HCT116 (cell line): ENCODE results near the gene SMC6. TPM values are rescaled to one million over a fixed set of nuclear protein-coding genes. Genes with fewer than 3 reads are reported as not detected.

Source experiments
- ATAC-seq: fragments of 200-7000 bp; cut with Tn5 transposase; 2 replicates; pipeline ENCODE4 v1.9.1; 2020; ENCODE audit warnings: mild to moderate bottlenecking, moderate library complexity
- Bru-seq: library from RNA; stranded (reverse); fragments of 400-500 nt; gene quantifications from one replicate; lab custom pipeline; 2021; lab: Mats Ljungman, UMichigan
- BruChase-seq, 2 experiments: library from RNA; stranded (reverse); fragments of 400-500 nt; gene quantifications; one replicate each; lab custom pipeline; 2021; lab: Mats Ljungman, UMichigan
- BruUV-seq: library from RNA; stranded (reverse); fragments of 400-500 nt; replicated peaks from 2 replicates; lab custom pipeline; 2021; lab: Mats Ljungman, UMichigan
- CTCF ChIA-PET: fragments of 300-600 bp; sonication (Branson Sonifier 250); formaldehyde crosslinking; loops from one replicate; lab custom pipeline; 2021; ENCODE audit warnings: antibody characterized with exemption; lab: Charles Lee
- POLR2A ChIA-PET: fragments of 300-600, 350-600 bp; sonication (Branson Sonifier 250); formaldehyde crosslinking; loops from one replicate; lab custom pipeline; 2021; ENCODE audit warnings: antibody characterized with exemption; lab: Charles Lee
- RAD21 ChIA-PET, 2 experiments: fragments of 300-600 bp; sonication (Branson Sonifier 250); formaldehyde crosslinking; loops; one replicate each; lab custom pipeline; 2023; ENCODE audit warnings: low total read pairs in 2 of 2; ENCODE audit not compliant: uncharacterized antibody in 2 of 2, unreplicated experiment in 2 of 2, low non-redundant PET in 1 of 2; lab: Charles Lee
- DNase-seq: peaks from one replicate; pipeline ENCODE4 v3.0.0-alpha.2; 2010; ENCODE audit warnings: low read depth, low spot score
- H2AFZ ChIP-seq: fragments of 200-600 bp; shearing (Covaris generic), sonication (generic); 2 replicates; pipeline ENCODE4 v1.6.1; 2017; ENCODE audit warnings: low read depth, mixed run types, mixed read lengths, antibody characterized with exemption, low read length; ENCODE audit not compliant: poor library complexity, severe bottlenecking
- H3K27ac ChIP-seq: 2 replicates; pipeline ENCODE4 v1.5.1; 2012; ENCODE audit warnings: low read depth, low read length
- H3K27me3 ChIP-seq: fragments of 200-600 bp; sonication (generic); 2 replicates; pipeline ENCODE4 v1.6.1; 2016; ENCODE audit warnings: mixed run types, low read length, mixed read lengths; ENCODE audit not compliant: insufficient read depth
- H3K36me3 ChIP-seq, 2 experiments: fragments of 200-500 bp in 1 of 2; fragments of 200-600 bp in 1 of 2; sonication (Bioruptor generic) in 1 of 2; sonication (generic) in 1 of 2; 2 replicates each; pipeline versions ENCODE4 v1.5.1 to v1.6.1; 2014 to 2016; ENCODE audit warnings: low read length in 2 of 2, inconsistent platforms in 1 of 2, mixed read lengths in 1 of 2, mixed run types in 1 of 2; ENCODE audit not compliant: insufficient read depth in 2 of 2, control insufficient read depth in 1 of 2
- H3K4me1 ChIP-seq, 2 experiments: fragments of 200-600 bp in 1 of 2; sonication (generic) in 1 of 2; 2 replicates each; pipeline versions ENCODE4 v1.5.1 to v1.6.1; 2012 to 2017; ENCODE audit warnings: low read length in 2 of 2, inconsistent platforms in 1 of 2, mild to moderate bottlenecking in 1 of 2, mixed read lengths in 1 of 2, mixed run types in 1 of 2, moderate library complexity in 1 of 2; ENCODE audit not compliant: insufficient read depth in 2 of 2, control insufficient read depth in 1 of 2
- H3K4me2 ChIP-seq: fragments of 200-600 bp; sonication (generic); 2 replicates; pipeline ENCODE4 v1.6.1; 2017; ENCODE audit warnings: mixed run types, low read length, mixed read lengths
- H3K4me3 ChIP-seq, 2 experiments: fragments of 200-600 bp in 1 of 2; sonication (generic) in 1 of 2; replicated peaks in 1 of 2; 2 replicates each; pipeline ENCODE4 v1.5.1; 2011 to 2016; ENCODE audit warnings: low read length in 2 of 2, control low read depth in 1 of 2, low read depth in 1 of 2, mild to moderate bottlenecking in 1 of 2, mixed read lengths in 1 of 2, mixed run types in 1 of 2
- H3K79me2 ChIP-seq: fragments of 200-600 bp; sonication (generic); 2 replicates; pipeline ENCODE4 v1.6.1; 2017; ENCODE audit warnings: mild to moderate bottlenecking, mixed run types, low read length, moderate library complexity, mixed read lengths; ENCODE audit not compliant: insufficient read depth
- H3K9ac ChIP-seq: fragments of 200-600 bp; sonication (generic); 2 replicates; pipeline ENCODE4 v1.6.1; 2016; ENCODE audit warnings: low read length, mixed read lengths
- H3K9me2 ChIP-seq: fragments of 200-600 bp; sonication (generic), shearing (Covaris generic); 2 replicates; pipeline ENCODE4 v1.6.1; 2017; ENCODE audit warnings: mixed run types, mild to moderate bottlenecking, moderate library complexity; ENCODE audit not compliant: insufficient read depth
- H3K9me3 ChIP-seq, 2 experiments: fragments of 200-500 bp in 1 of 2; fragments of 200-600 bp in 1 of 2; sonication (Bioruptor generic) in 1 of 2; sonication (generic) in 1 of 2; 2 replicates each; pipeline ENCODE4 v1.6.1; 2014 to 2017; ENCODE audit warnings: low read length in 2 of 2, mixed read lengths in 2 of 2, inconsistent platforms in 1 of 2, low read depth in 1 of 2, mild to moderate bottlenecking in 1 of 2, mixed run types in 1 of 2, moderate library complexity in 1 of 2; ENCODE audit not compliant: control insufficient read depth in 1 of 2, insufficient read depth in 1 of 2
- H4K20me1 ChIP-seq: fragments of 200-600 bp; sonication (generic), shearing (Covaris generic); 2 replicates; pipeline ENCODE4 v1.6.1; 2017; ENCODE audit warnings: mixed run types, mild to moderate bottlenecking, moderate library complexity; ENCODE audit not compliant: insufficient read depth
- CBX3 ChIP-seq: IDR thresholded peaks from 2 replicates; pipeline ENCODE4 v1.6.1; 2012; ENCODE audit warnings: low read depth
- ELF1 ChIP-seq: IDR thresholded peaks from 2 replicates; pipeline ENCODE4 v1.6.1; 2012; ENCODE audit warnings: low read depth, borderline replicate concordance
- EZH2 ChIP-seq: fragments of 200-600 bp; sonication (generic); IDR thresholded peaks from 2 replicates; pipeline ENCODE4 v1.6.1; 2017; ENCODE audit warnings: antibody characterized with exemption, mixed run types
- POLR2A ChIP-seq: IDR thresholded peaks from 2 replicates; pipeline ENCODE4 v1.7.0; 2011; ENCODE audit warnings: borderline replicate concordance; ENCODE audit not compliant: insufficient read depth, insufficient read length; ENCODE audit errors: extremely low read depth
- POLR2AphosphoS5 ChIP-seq: IDR thresholded peaks from 2 replicates; pipeline ENCODE4 v1.6.1; 2011; ENCODE audit warnings: mild to moderate bottlenecking, low read depth, low read length, moderate library complexity
- SIN3A ChIP-seq: IDR thresholded peaks from 2 replicates; pipeline ENCODE4 v1.6.1; 2012; ENCODE audit warnings: low read depth
- SP1 ChIP-seq: IDR thresholded peaks from 2 replicates; pipeline ENCODE4 v1.6.1; 2012; ENCODE audit warnings: low read depth
- SRF ChIP-seq: IDR thresholded peaks from 2 replicates; pipeline ENCODE4 v1.6.1; 2012; ENCODE audit warnings: low read depth
- YY1 ChIP-seq: IDR thresholded peaks from 2 replicates; pipeline ENCODE4 v1.6.1; 2011; ENCODE audit warnings: low read length, low read depth, moderate library complexity, mild to moderate bottlenecking; ENCODE audit not compliant: insufficient replicate concordance; ENCODE audit errors: extremely low read depth
- ZFX ChIP-seq: fragments of 450-650 bp; IDR thresholded peaks from 2 replicates; pipeline ENCODE4 v1.6.1; 2017
- intact Hi-C: fragments of 100-400 bp; cut with micrococcal nuclease; formaldehyde crosslinking; loops from 2 replicates; pipeline ENCODE4 v1.10.0; 2022
- long read RNA-seq: library from polyadenylated mRNA; unstranded; transcript quantifications from one replicate; pipeline ENCODE4 v2.0.0, GENCODE V29; 2021; ENCODE audit not compliant: unreplicated experiment
- polyA plus RNA-seq: library from polyadenylated mRNA; unstranded; fragments of >200 nt; gene quantifications from 2 replicates; pipeline ENCODE4 v1.2.1, GENCODE V29; 2012; ENCODE audit warnings: missing spikeins
- total RNA-seq: library from RNA; stranded (reverse); gene quantifications from one replicate; pipeline ENCODE4 v1.2.1, GENCODE V29; 2021; ENCODE audit not compliant: unreplicated experiment
- TF ChIP-seq, protein P1 (sequence below): IDR thresholded peaks from 2 replicates; pipeline ENCODE4 v1.6.1; 2011; ENCODE audit warnings: mild to moderate bottlenecking, low read length, moderate library complexity; ENCODE audit not compliant: insufficient replicate concordance; ENCODE audit errors: extremely low read depth
- TF ChIP-seq, protein P2 (sequence below): IDR thresholded peaks from 2 replicates; pipeline ENCODE4 v1.6.1; 2012

SMC6 gene, protein sequence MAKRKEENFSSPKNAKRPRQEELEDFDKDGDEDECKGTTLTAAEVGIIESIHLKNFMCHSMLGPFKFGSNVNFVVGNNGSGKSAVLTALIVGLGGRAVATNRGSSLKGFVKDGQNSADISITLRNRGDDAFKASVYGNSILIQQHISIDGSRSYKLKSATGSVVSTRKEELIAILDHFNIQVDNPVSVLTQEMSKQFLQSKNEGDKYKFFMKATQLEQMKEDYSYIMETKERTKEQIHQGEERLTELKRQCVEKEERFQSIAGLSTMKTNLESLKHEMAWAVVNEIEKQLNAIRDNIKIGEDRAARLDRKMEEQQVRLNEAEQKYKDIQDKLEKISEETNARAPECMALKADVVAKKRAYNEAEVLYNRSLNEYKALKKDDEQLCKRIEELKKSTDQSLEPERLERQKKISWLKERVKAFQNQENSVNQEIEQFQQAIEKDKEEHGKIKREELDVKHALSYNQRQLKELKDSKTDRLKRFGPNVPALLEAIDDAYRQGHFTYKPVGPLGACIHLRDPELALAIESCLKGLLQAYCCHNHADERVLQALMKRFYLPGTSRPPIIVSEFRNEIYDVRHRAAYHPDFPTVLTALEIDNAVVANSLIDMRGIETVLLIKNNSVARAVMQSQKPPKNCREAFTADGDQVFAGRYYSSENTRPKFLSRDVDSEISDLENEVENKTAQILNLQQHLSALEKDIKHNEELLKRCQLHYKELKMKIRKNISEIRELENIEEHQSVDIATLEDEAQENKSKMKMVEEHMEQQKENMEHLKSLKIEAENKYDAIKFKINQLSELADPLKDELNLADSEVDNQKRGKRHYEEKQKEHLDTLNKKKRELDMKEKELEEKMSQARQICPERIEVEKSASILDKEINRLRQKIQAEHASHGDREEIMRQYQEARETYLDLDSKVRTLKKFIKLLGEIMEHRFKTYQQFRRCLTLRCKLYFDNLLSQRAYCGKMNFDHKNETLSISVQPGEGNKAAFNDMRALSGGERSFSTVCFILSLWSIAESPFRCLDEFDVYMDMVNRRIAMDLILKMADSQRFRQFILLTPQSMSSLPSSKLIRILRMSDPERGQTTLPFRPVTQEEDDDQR
- total RNA-seq, result 26.4 TPM
- 6.1 and 10.1 TPM in 2 replicates for polyA plus RNA-seq
- Bru-seq, nascent RNA, result percentile 65 among the genes with signal in this experiment
- percentile 72 among the genes with signal in this experiment for BruChase-seq, experiment 1, labeled RNA remaining after a 6-hour chase
- percentile 68 among the genes with signal in this experiment for BruChase-seq, experiment 2, labeled RNA remaining after a 2-hour chase
- long read RNA-seq, full-length matches to known transcripts, result 8 of 99 reads
- long read RNA-seq, partial matches to known transcripts, result 70 of 99 reads
- long read RNA-seq, other reads (novel, unspliced or antisense), result 21 of 99 reads

DNA sequence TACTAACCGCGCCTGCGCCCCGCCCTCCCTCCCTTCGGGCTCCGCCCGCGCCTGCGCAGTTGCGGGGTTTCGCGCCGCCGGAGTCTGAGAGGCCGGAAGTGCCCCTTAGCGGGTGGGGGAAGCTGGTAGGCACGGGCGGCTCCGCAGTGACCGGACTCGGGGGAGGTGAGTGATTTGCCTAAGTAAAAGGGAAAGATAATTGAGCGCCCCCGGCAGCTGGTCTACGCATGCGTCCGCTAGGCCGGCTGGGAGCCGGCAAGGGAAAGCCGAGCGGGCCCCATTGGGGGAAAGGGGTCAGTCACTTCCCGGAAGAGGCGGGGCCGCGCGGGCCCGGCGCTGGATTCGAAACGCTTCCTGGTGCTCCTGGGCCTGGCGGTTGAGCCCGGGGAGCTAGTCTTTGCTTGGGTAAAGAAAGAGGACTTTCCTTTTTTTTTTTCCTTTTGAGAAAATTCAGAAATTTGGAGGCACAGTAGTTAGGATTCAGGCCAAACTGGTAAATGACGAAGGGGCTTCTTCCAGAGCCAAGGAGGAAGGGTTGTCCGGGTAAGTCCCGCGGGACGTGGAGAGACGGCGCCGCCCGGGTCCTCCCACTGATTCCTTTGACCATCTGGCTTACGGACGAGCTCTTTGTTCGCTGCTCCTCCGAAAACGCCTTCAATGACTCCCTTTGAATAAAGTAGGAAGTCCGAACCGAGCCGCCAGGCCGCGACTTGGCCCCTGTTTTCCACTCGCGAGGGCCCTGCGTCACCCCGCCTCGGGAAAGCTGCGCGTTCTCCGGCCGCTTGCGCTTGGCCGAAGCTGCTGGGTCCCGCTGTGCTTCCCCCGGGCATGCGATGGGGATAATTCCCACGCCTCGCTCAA, at the start of gene SMC6, which contains the start of gene GEN1:
Gene SMC6, minus strand, starts transcription at position 8 of the 861 bp plus-strand sequence. CDS start 7,864 bp downstream, outside the sequence.
Gene GEN1, plus strand, starts transcription at position 336 of the 861 bp plus-strand sequence. CDS start 5,806 bp downstream, outside the sequence.
- peak within 1 kb of the TSS; percentile 82 to 91 for H3K4me3 ChIP-seq
- H3K4me2 ChIP-seq, result peak within 1 kb of the TSS; percentile 82
- peaks cover 8 to 23% of the 10 kb centered on the region in 2 experiments; a peak in 3 of 4 replicates for H3K4me1 ChIP-seq
- DNase-seq (peak; percentile 81), ATAC-seq (peak; percentile 84)
- H3K9me3 ChIP-seq, result no peaks in the 10 kb centered on the region
- H3K9ac ChIP-seq, result peak within 1 kb of the TSS; percentile 83
- no peaks in the 10 kb centered on the region for H3K36me3 ChIP-seq
- peaks cover 91% of the 10 kb centered on the region for H3K79me2 ChIP-seq
- no peaks in the 10 kb centered on the region for H3K9me2 ChIP-seq
- TF ChIP-seq SRF (no peak), YY1 (peak; percentile 61), POLR2AphosphoS5 (peak; percentile 73; the same call in 1 of the 2 replicates), SIN3A (peak; percentile 46; the same call in 1 of the 2 replicates), SP1 (no peak), EZH2 (no peak), CBX3 (no peak), ZFX (peak; percentile 58), ELF1 (peak; percentile 82), POLR2A (peak; percentile 51)
- TF ChIP-seq, protein P1, sequence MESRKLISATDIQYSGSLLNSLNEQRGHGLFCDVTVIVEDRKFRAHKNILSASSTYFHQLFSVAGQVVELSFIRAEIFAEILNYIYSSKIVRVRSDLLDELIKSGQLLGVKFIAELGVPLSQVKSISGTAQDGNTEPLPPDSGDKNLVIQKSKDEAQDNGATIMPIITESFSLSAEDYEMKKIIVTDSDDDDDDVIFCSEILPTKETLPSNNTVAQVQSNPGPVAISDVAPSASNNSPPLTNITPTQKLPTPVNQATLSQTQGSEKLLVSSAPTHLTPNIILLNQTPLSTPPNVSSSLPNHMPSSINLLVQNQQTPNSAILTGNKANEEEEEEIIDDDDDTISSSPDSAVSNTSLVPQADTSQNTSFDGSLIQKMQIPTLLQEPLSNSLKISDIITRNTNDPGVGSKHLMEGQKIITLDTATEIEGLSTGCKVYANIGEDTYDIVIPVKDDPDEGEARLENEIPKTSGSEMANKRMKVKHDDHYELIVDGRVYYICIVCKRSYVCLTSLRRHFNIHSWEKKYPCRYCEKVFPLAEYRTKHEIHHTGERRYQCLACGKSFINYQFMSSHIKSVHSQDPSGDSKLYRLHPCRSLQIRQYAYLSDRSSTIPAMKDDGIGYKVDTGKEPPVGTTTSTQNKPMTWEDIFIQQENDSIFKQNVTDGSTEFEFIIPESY, result no peak
- TF ChIP-seq, protein P2, sequence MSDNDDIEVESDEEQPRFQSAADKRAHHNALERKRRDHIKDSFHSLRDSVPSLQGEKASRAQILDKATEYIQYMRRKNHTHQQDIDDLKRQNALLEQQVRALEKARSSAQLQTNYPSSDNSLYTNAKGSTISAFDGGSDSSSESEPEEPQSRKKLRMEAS, result no peak; the same call in 1 of the 2 replicates
- peak within 1 kb of the TSS; percentile 95 for H3K27ac ChIP-seq
- POLR2A ChIA-PET, result interaction anchor here (0.6 to 0.9 kb wide), 6 partner anchors 10 to 609 kb away, joined by 3 to 4 read pairs (median 3); no protein-coding TSS in a partner anchor
- intact Hi-C loops, result loop anchor here (5.0 kb wide), 1 partner anchor 123 kb away; the partner anchor contains the start of gene KCNS3
- RAD21 ChIA-PET, result no interaction called here
- CTCF ChIA-PET, result no interaction called here
- no peaks in the 10 kb centered on the region for H3K27me3 ChIP-seq
- H4K20me1 ChIP-seq, result no peaks in the 10 kb centered on the region; the same call in 1 of the 2 replicates
- peak within 1 kb of the TSS; percentile 23 for H2AFZ ChIP-seq
- BruUV-seq, result no TSS peak
